OCI-LY3 (cell line): Measurements from ENCODE around the gene MAK.

ENCODE experiments used
- CTCF ChIP-seq: fragments of 200-600, 300-600 bp; sonication (generic); IDR thresholded peaks from 2 replicates; pipeline ENCODE4 v1.5.1; 2014; ENCODE audit warnings: antibody characterized with exemption, low read length, low read depth
- EZH2phosphoT487 ChIP-seq: fragments of 200-600 bp; shearing (Covaris generic); IDR thresholded peaks from 2 replicates; pipeline ENCODE4 v1.6.1; 2018; ENCODE audit warnings: antibody characterized with exemption, mixed run types, low read depth

DNA sequence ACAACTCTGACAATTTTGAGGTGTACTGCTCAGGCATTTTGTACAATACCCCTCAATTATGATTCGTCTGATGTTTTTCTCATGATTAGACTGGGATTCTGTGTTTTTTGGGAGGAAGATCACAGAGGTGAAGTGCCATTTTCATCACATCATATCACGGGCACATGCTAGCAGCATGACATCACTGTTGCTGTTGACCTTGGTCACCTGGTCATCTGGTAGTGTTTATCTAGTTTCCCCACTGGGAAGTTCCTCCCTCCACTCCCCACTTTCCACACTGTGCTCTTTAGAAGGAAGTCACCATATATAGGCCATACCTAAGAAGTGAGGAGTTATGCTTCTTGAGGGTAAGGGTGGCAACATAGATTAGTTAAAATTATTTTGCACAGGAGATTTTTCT lies 22.7 kb upstream of the MAK start:
- TF ChIP-seq CTCF (no peak), EZH2phosphoT487 (no peak)
